Activated CD4-positive, alpha-beta memory T cell treated with anti-CD3 and anti-CD28 coated beads for 36 hours (primary cell): ENCODE results near the gene PDIA2. TPM values are rescaled to one million over a fixed set of nuclear protein-coding genes. Genes with fewer than 3 reads are reported as not detected.
"Not testable (repeated sequence)": the region's sequence is repeated elsewhere in the genome, so short reads cannot be mapped to it uniquely, and the experiment has no call there.

ENCODE experiments used
- CTCF ChIA-PET: fragments of 350-600 bp; sonication (Branson Sonifier 250); formaldehyde crosslinking; loops from one replicate; lab custom pipeline; 2021; ENCODE audit warnings: antibody characterized with exemption, inconsistent platforms; lab: Charles Lee
- POLR2A ChIA-PET: fragments of 350-600 bp; sonication (Branson Sonifier 250); formaldehyde crosslinking; loops from one replicate; lab custom pipeline; 2021; ENCODE audit warnings: antibody characterized with exemption; lab: Charles Lee
- DNase-seq: peaks from one replicate; pipeline ENCODE4 v3.0.0-alpha.2; 2020
- H3K27ac Mint-ChIP-seq: one replicate; pipeline ENCODE4 v1.8.0; 2021; ENCODE audit warnings: mixed read lengths
- H3K27me3 Mint-ChIP-seq: one replicate; pipeline ENCODE4 v1.8.0; 2021; ENCODE audit warnings: mixed read lengths
- H3K36me3 Mint-ChIP-seq: one replicate; pipeline ENCODE4 v1.8.0; 2021; ENCODE audit warnings: mixed read lengths
- H3K4me1 Mint-ChIP-seq: one replicate; pipeline ENCODE4 v1.8.0; 2021; ENCODE audit warnings: low read depth, mixed read lengths
- H3K4me3 Mint-ChIP-seq: one replicate; pipeline ENCODE4 v1.8.0; 2021; ENCODE audit warnings: mild to moderate bottlenecking, mixed read lengths
- H3K9me3 Mint-ChIP-seq: one replicate; pipeline ENCODE4 v1.8.0; 2021; ENCODE audit warnings: mixed read lengths
- intact Hi-C: fragments of 100-400 bp; cut with micrococcal nuclease; formaldehyde crosslinking; loops from one replicate; pipeline ENCODE4 v1.15.1; 2023
- total RNA-seq, 2 experiments: library from RNA; stranded (reverse); gene quantifications; one replicate each; pipeline ENCODE4 v1.2.3, GENCODE V29; 2021

The PDIA2 gene
- total RNA-seq, 2 experiments from 2014 or later, result not detected

- peaks cover 46% of the 10 kb centered on the region for H3K4me1 Mint-ChIP-seq
- H3K9me3 Mint-ChIP-seq, H3K27ac Mint-ChIP-seq, CTCF ChIA-PET, H3K27me3 Mint-ChIP-seq, H3K4me3 Mint-ChIP-seq, H3K36me3 Mint-ChIP-seq, POLR2A ChIA-PET, intact Hi-C loops, DNase-seq: not testable (repeated sequence)
Observed at GRCh38 chr16:331181-331814, 48.3 kb downstream of the PDIA2 start.

- Mint-ChIP-seq H3K27me3 (no peaks in the 10 kb centered on the region), H3K4me1 (peaks cover 41% of the 10 kb centered on the region), H3K4me3 (no peak overlapping the region), H3K27ac (no peak overlapping the region), H3K36me3 (peaks cover 4% of the 10 kb centered on the region), H3K9me3 (no peaks in the 10 kb centered on the region)
- intact Hi-C loops, result no loop called here
- ChIA-PET POLR2A (no interaction called here), CTCF (no interaction called here)
- no peak for DNase-seq
Observed at GRCh38 chr16:333406-334094, 50.6 kb downstream of the PDIA2 start.

GRCh38 chr16:334164-334832, 51.3 kb downstream of the PDIA2 start:
- H3K4me1 Mint-ChIP-seq, result peaks cover 45% of the 10 kb centered on the region
- intact Hi-C loops, H3K9me3 Mint-ChIP-seq, CTCF ChIA-PET, DNase-seq, H3K27me3 Mint-ChIP-seq, POLR2A ChIA-PET, H3K36me3 Mint-ChIP-seq, H3K27ac Mint-ChIP-seq, H3K4me3 Mint-ChIP-seq: not testable (repeated sequence)

- H3K27me3 Mint-ChIP-seq, H3K9me3 Mint-ChIP-seq, H3K36me3 Mint-ChIP-seq, intact Hi-C loops, H3K27ac Mint-ChIP-seq, H3K4me3 Mint-ChIP-seq, DNase-seq: not testable (repeated sequence)
- CTCF ChIA-PET, result interaction anchor here (0.7 kb wide), 1 partner anchor 11 kb away, joined by 3 read pairs; no protein-coding TSS in a partner anchor
- POLR2A ChIA-PET, result interaction anchor here (1.7 kb wide), 1 partner anchor 14 kb away, joined by 4 read pairs; no protein-coding TSS in a partner anchor
- peaks cover 51% of the 10 kb centered on the region for H3K4me1 Mint-ChIP-seq
Observed at GRCh38 chr16:334861-335632, 52.1 kb downstream of the PDIA2 start.

GRCh38 chr16:336269-336668, 53.3 kb downstream of the PDIA2 start:
- Mint-ChIP-seq H3K27ac (no peak overlapping the region), H3K4me3 (no peak overlapping the region), H3K4me1 (peaks cover 51% of the 10 kb centered on the region), H3K27me3 (no peaks in the 10 kb centered on the region), H3K36me3 (no peaks in the 10 kb centered on the region), H3K9me3 (no peaks in the 10 kb centered on the region)
- intact Hi-C loops, result no loop called here
- POLR2A ChIA-PET, result interaction anchor here (1.7 kb wide), 1 partner anchor 13 kb away, joined by 4 read pairs; no protein-coding TSS in a partner anchor
- DNase-seq, result no peak
- CTCF ChIA-PET, result no interaction called here

Other genes with a start within 250 kb of the PDIA2 start
- gene POLR3K, start 229.6 kb upstream of the PDIA2 start, total RNA-seq, result 10 to 100 TPM; 39.9 to 45.3 TPM
- gene SNRNP25, start 229.3 kb upstream of the PDIA2 start, total RNA-seq, result 10 to 100 TPM; 48.5 to 51.1 TPM
- under 1 TPM in 1 of 2 experiments, not detected in 1; 0.43 TPM for gene RHBDF1, start 210.5 kb upstream of the PDIA2 start, total RNA-seq
- 10 to 100 TPM; 53.1 to 58.7 TPM for gene MPG, start 204.9 kb upstream of the PDIA2 start, total RNA-seq
- 10 to 100 TPM; 36.6 to 42.9 TPM for gene NPRL3, start 144.5 kb upstream of the PDIA2 start, total RNA-seq
- not detected for gene HBZ, start 130.5 kb upstream of the PDIA2 start, total RNA-seq
- gene HBM, start 117.2 kb upstream of the PDIA2 start, total RNA-seq, result not detected
- gene HBA2, start 110.3 kb upstream of the PDIA2 start, total RNA-seq, result not detected
- gene HBA1, start 106.5 kb upstream of the PDIA2 start, total RNA-seq, result not detected
- gene HBQ1, start 102.7 kb upstream of the PDIA2 start, total RNA-seq, result not detected
- 10 to 100 TPM; 57.0 to 60.8 TPM for gene LUC7L, start 53.7 kb upstream of the PDIA2 start, total RNA-seq
- gene FAM234A, start 48.3 kb upstream of the PDIA2 start, total RNA-seq, result 10 to 100 TPM; 15.7 to 18.4 TPM
- gene RGS11, start 7.2 kb upstream of the PDIA2 start, total RNA-seq, result under 1 TPM in 1 of 2 experiments, not detected in 1; 0.14 TPM
- gene ARHGDIG, start 2.6 kb upstream of the PDIA2 start, total RNA-seq, result not detected
- gene AXIN1, start 69.6 kb downstream of the PDIA2 start, total RNA-seq, result 10 to 100 TPM; 18.6 to 20.5 TPM
- 10 to 100 TPM; 76.8 to 77.3 TPM for gene MRPL28, start 87.4 kb downstream of the PDIA2 start, total RNA-seq
- gene PGAP6, start 98.8 kb downstream of the PDIA2 start, total RNA-seq, result 10 to 100 TPM; 30.6 to 31.5 TPM
- 10 to 100 TPM; 62.1 to 62.5 TPM for gene NME4, start 114.0 kb downstream of the PDIA2 start, total RNA-seq
- 1 to 10 TPM; 8.5 to 8.8 TPM for gene DECR2, start 118.7 kb downstream of the PDIA2 start, total RNA-seq
- gene RAB11FIP3, start 142.5 kb downstream of the PDIA2 start, total RNA-seq, result 10 to 100 TPM; 14.8 to 18.4 TPM
- 10 to 100 TPM; 69.7 to 76.2 TPM for gene CAPN15, start 244.5 kb downstream of the PDIA2 start, total RNA-seq